SK-MEL-5 (cell line): ENCODE results near the gene HTRA3. TPM values are rescaled to one million over a fixed set of nuclear protein-coding genes. Genes with fewer than 3 reads are reported as not detected.

Experiments
- DNase-seq: peaks from one replicate; pipeline ENCODE4 v3.0.0-alpha.2; 2016; ENCODE audit warnings: low read depth, low spot score
- in situ Hi-C: cut with HindIII; loops from 2 replicates; pipeline ENCODE4 v1.10.0; 2016; ENCODE audit warnings: low sequenced_read_pairs, high pct_unique_total_duplicates, low pct_unique_long_range_greater_than_20kb
- total RNA-seq: library from RNA; depleted of rRNA; stranded (reverse); fragments of >200 nt; shearing (Covaris generic); gene quantifications from 2 replicates; pipeline ENCODE4 v1.2.3, GENCODE V29; 2014

Gene HTRA3
- total RNA-seq, 1 experiment from 2014 or later, result not detected

GRCh38 chr4:8294775-8295174 lies 25.2 kb downstream of the HTRA3 start:
- in situ Hi-C loops, result no loop called here
- no peak for DNase-seq

- in situ Hi-C loops, result no loop called here
- no peak for DNase-seq
Measured at GRCh38 chr4:8295471-8295870, 25.9 kb downstream of the HTRA3 start.

- no peak for DNase-seq
- in situ Hi-C loops, result no loop called here
Measured at GRCh38 chr4:8296491-8296890, 26.9 kb downstream of the HTRA3 start.

GRCh38 chr4:8297141-8297601 lies 27.6 kb downstream of the HTRA3 start:
- no peak for DNase-seq
- in situ Hi-C loops, result no loop called here

- no peak for DNase-seq
- in situ Hi-C loops, result no loop called here
Measured at GRCh38 chr4:8297691-8298485, 28.3 kb downstream of the HTRA3 start.

- no peak for DNase-seq
- in situ Hi-C loops, result no loop called here
Measured at GRCh38 chr4:8300832-8301231, 31.3 kb downstream of the HTRA3 start.

- in situ Hi-C loops, result no loop called here
- DNase-seq, result no peak
Measured at GRCh38 chr4:8301851-8302730, 32.5 kb downstream of the HTRA3 start.

GRCh38 chr4:8303081-8303480 lies 33.5 kb downstream of the HTRA3 start:
- no peak for DNase-seq
- in situ Hi-C loops, result no loop called here

- no peak for DNase-seq
- in situ Hi-C loops, result no loop called here
Measured at GRCh38 chr4:8303485-8304281, 34.1 kb downstream of the HTRA3 start.

- DNase-seq, result no peak
- in situ Hi-C loops, result no loop called here
Measured at GRCh38 chr4:8304827-8305695, 35.5 kb downstream of the HTRA3 start.

- in situ Hi-C loops, result no loop called here
- DNase-seq, result peak; percentile 46
Measured at GRCh38 chr4:8305851-8306471, 36.4 kb downstream of the HTRA3 start.

- DNase-seq, result no peak
- in situ Hi-C loops, result no loop called here
Measured at GRCh38 chr4:8306511-8307021, 37.0 kb downstream of the HTRA3 start.

GRCh38 chr4:8307121-8307520 lies 37.6 kb downstream of the HTRA3 start:
- no peak for DNase-seq
- in situ Hi-C loops, result no loop called here

- in situ Hi-C loops, result no loop called here
- no peak for DNase-seq
Measured at GRCh38 chr4:8307714-8308113, 38.2 kb downstream of the HTRA3 start.

- in situ Hi-C loops, result no loop called here
- DNase-seq, result no peak
Measured at GRCh38 chr4:8308144-8308543, 38.6 kb downstream of the HTRA3 start.
